SK-N-SH treated with all-trans-retinoic acid at 6 μM for 48 hours (cell line): ENCODE measurements around the gene KCNJ18.
"Not testable (repeated sequence)": the region's sequence is repeated elsewhere in the genome, so short reads cannot be mapped to it uniquely, and the experiment has no call there.

Experiments used
- ARNTL ChIP-seq: fragments of 450-650 bp; formaldehyde crosslinking; IDR thresholded peaks from 2 replicates; pipeline ENCODE4 v1.5.0; 2020; ENCODE audit warnings: low read depth, mild to moderate bottlenecking, moderate library complexity, borderline replicate concordance
- CREB5 ChIP-seq: fragments of 250-450 bp; sonication (Bioruptor Pico); IDR thresholded peaks from 2 replicates; pipeline ENCODE4 v1.5.1; 2020; ENCODE audit warnings: low read depth, mild to moderate bottlenecking, moderate library complexity
- CSDC2 ChIP-seq: fragments of 250-450 bp; sonication (Bioruptor Pico); IDR thresholded peaks from 2 replicates; pipeline ENCODE4 v1.5.0; 2020; ENCODE audit warnings: mild to moderate bottlenecking, moderate library complexity
- CSRNP3 ChIP-seq: fragments of 250-450 bp; sonication (Bioruptor Pico); IDR thresholded peaks from 2 replicates; pipeline ENCODE4 v1.5.1; 2021; ENCODE audit warnings: mild to moderate bottlenecking, moderate library complexity
- PATZ1 ChIP-seq: fragments of 250-450 bp; sonication (Bioruptor Pico); IDR thresholded peaks from 2 replicates; pipeline ENCODE4 v1.8.0; 2020; ENCODE audit warnings: mild to moderate bottlenecking, moderate library complexity, borderline replicate concordance
- POU6F1 ChIP-seq: fragments of 250-450 bp; sonication (Bioruptor Pico); IDR thresholded peaks from 2 replicates; pipeline ENCODE4 v1.8.0; 2021; ENCODE audit warnings: low read depth, mild to moderate bottlenecking, moderate library complexity, borderline replicate concordance
- RARB ChIP-seq: fragments of 250-450 bp; sonication (Bioruptor Pico); IDR thresholded peaks from 2 replicates; pipeline ENCODE4 v1.8.0; 2021; ENCODE audit warnings: mild to moderate bottlenecking, moderate library complexity
- SNAI2 ChIP-seq: fragments of 250-450 bp; sonication (Bioruptor Pico); IDR thresholded peaks from 2 replicates; pipeline ENCODE4 v1.5.0; 2020; ENCODE audit warnings: mild to moderate bottlenecking, moderate library complexity
- TSHZ2 ChIP-seq: fragments of 250-450 bp; sonication (Bioruptor Pico); IDR thresholded peaks from 2 replicates; pipeline ENCODE4 v1.5.0; 2020; ENCODE audit warnings: mild to moderate bottlenecking, moderate library complexity
- ZC3H10 ChIP-seq: fragments of 250-450 bp; sonication (Bioruptor Pico); IDR thresholded peaks from 2 replicates; pipeline ENCODE4 v1.5.1; 2021; ENCODE audit warnings: mild to moderate bottlenecking, moderate library complexity
- ZFP30 ChIP-seq: fragments of 450-650 bp; formaldehyde crosslinking; IDR thresholded peaks from 2 replicates; pipeline ENCODE4 v1.5.0; 2022; ENCODE audit warnings: mild to moderate bottlenecking, moderate library complexity
- ZNF70 ChIP-seq: fragments of 450-650 bp; formaldehyde crosslinking; IDR thresholded peaks from 2 replicates; pipeline ENCODE4 v1.5.0; 2020; ENCODE audit warnings: mild to moderate bottlenecking, moderate library complexity

GRCh38 chr17:21680850-21681351 is 11.4 kb upstream of the KCNJ18 start:
- not testable (repeated sequence) for TF ChIP-seq ARNTL (CRISPR knock-in tag); ZC3H10 (CRISPR knock-in tag); CREB5; CSDC2 (CRISPR knock-in tag); POU6F1 (CRISPR knock-in tag); ZFP30 (CRISPR knock-in tag); CSRNP3; PATZ1 (CRISPR knock-in tag); RARB (CRISPR knock-in tag); TSHZ2 (CRISPR knock-in tag); ZNF70 (CRISPR knock-in tag); SNAI2 (CRISPR knock-in tag)
